ENCODE measurements around the gene SCARF2.

SCARF2 gene

DNA sequence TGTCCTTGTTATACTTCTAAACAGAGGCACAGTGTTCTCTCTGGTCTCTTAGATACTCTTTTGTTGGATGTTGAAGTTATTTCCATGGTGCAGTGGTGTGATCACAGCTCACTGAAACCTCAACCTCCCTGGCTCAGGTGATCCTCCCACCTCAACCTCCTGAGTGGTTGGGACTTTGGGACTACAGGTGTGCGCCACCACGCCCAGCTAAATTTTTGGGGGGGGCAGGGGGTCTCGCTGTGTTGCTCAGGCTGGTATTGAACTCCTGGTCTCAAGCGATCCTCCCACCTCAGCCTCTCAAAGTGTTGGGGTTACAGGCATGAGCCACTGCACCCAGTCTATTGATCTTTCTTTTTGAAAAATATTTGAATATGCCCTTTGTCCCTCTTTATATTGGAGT, 28.7 kb downstream of the SCARF2 start:
- Histone ChIP-seq H3K4me3 (ENCODE audit: low read length) (no peak overlapping the region), H3K36me3 (ENCODE audit: control insufficient read depth, insufficient read depth, low read length) (peaks cover 21% of the 10 kb centered on the region), H3K27me3 (ENCODE audit: control insufficient read depth, insufficient read depth, low read length) (no peaks in the 10 kb centered on the region), H3K4me1 (ENCODE audit: control insufficient read depth, insufficient read depth, low read length) (no peaks in the 10 kb centered on the region), H3K9me3 (ENCODE audit: control insufficient read depth, insufficient read depth, low read length) (no peaks in the 10 kb centered on the region), H3K27ac (ENCODE audit: low read length) (no peak overlapping the region)
- no peak for DNase-seq (ENCODE audit: low read depth, low spot score)
- no CpG with 5 or more reads among the region's 4 CpGs for WGBS (ENCODE audit: insufficient coverage, insufficient read length)

DNA sequence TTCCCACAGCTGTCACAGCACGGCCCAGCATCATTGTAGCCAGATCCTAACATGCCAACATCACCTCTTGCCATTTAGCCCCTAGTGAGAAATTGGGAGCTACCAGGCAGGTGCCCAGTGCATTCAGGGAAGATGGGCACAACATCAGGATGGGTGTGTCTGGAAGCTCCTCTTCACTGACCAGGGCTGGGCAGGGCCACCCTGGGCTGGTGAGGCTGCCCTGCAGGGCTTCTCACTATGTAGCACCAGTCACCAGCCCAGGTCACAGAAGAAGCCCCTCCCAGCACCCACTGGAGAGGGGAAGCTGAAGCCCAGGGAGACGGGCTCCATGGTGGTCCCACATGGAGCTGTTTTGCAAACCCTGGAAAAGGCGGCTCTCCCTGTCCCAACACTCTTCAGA, 29.8 kb downstream of the SCARF2 start:
- H3K36me3 ChIP-seq (ENCODE audit: control insufficient read depth, insufficient read depth, low read length): peaks cover 28% of the 10 kb centered on the region
- WGBS (ENCODE audit: insufficient coverage, insufficient read length): no CpG with 5 or more reads among the region's 3 CpGs
- no peak overlapping the region for H3K27ac ChIP-seq (ENCODE audit: low read length)
- H3K4me3 ChIP-seq (ENCODE audit: low read length): no peak overlapping the region
- DNase-seq (ENCODE audit: low read depth, low spot score): no peak
- no peaks in the 10 kb centered on the region for H3K4me1 ChIP-seq (ENCODE audit: control insufficient read depth, insufficient read depth, low read length)
- H3K27me3 ChIP-seq (ENCODE audit: control insufficient read depth, insufficient read depth, low read length): no peaks in the 10 kb centered on the region
- H3K9me3 ChIP-seq (ENCODE audit: control insufficient read depth, insufficient read depth, low read length): no peaks in the 10 kb centered on the region

DNA sequence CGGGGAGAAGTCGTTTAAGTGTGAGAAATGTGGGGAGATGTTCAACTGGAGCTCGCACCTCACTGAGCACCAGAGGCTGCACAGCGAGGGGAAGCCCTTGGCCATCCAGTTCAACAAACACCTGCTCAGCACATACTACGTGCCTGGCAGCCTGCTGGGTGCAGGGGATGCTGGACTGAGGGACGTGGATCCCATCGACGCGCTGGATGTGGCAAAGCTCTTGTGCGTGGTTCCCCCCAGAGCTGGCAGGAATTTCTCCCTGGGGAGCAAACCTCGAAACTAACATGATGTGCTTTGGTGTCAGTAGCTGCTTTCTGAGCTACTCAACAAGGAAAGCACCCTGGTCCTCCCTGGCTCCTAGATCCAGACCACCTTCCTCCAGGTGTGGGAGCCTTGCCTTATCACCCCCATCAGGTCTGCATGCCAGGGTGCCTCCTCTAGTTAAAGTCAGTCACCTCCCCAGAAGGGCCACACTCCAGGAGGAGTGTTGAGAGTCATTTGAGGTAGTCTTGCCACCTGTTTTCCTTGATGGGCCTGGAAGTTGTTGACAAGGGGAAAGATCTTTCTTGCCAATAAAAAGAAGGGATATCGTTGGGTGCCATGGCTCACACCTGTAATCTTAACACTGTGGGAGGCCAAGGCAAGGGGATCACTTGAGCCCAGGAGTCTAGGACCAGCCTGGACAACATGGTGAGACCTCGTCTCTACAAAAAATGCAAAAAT, 30.8 kb downstream of the SCARF2 start:
- no peaks in the 10 kb centered on the region for H3K9me3 ChIP-seq (ENCODE audit: control insufficient read depth, insufficient read depth, low read length)
- H3K27me3 ChIP-seq (ENCODE audit: control insufficient read depth, insufficient read depth, low read length): no peaks in the 10 kb centered on the region
- H3K4me3 ChIP-seq (ENCODE audit: low read length): no peak overlapping the region
- no peak overlapping the region for H3K27ac ChIP-seq (ENCODE audit: low read length)
- DNase-seq (ENCODE audit: low read depth, low spot score): no peak
- peaks cover 28% of the 10 kb centered on the region for H3K36me3 ChIP-seq (ENCODE audit: control insufficient read depth, insufficient read depth, low read length)
- no CpG with 5 or more reads among the region's 13 CpGs for WGBS (ENCODE audit: insufficient coverage, insufficient read length)
- no peaks in the 10 kb centered on the region for H3K4me1 ChIP-seq (ENCODE audit: control insufficient read depth, insufficient read depth, low read length)

DNA sequence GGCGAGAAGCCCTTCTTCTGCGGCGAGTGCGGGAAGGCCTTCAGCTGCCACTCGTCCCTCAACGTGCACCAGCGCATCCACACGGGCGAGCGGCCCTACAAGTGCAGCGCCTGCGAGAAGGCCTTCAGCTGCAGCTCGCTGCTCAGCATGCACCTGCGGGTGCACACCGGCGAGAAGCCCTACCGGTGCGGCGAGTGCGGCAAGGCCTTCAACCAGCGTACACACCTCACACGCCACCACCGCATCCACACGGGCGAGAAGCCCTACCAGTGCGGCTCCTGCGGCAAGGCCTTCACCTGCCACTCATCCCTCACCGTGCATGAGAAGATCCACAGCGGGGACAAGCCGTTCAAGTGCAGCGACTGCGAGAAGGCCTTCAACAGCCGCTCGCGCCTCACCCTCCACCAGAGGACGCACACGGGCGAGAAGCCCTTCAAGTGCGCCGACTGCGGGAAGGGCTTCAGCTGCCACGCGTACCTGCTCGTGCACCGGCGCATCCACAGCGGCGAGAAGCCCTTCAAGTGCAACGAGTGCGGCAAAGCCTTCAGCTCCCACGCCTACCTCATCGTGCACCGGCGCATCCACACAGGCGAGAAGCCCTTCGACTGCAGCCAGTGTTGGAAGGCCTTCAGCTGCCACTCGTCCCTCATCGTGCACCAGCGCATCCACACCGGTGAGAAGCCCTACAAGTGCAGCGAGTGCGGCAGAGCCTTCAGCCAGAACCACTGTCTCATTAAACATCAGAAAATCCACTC, 31.5 kb downstream of the SCARF2 start:
- no CpG with 5 or more reads among the region's 62 CpGs for WGBS (ENCODE audit: insufficient coverage, insufficient read length)
- Histone ChIP-seq H3K4me1 (ENCODE audit: control insufficient read depth, insufficient read depth, low read length) (no peaks in the 10 kb centered on the region), H3K27me3 (ENCODE audit: control insufficient read depth, insufficient read depth, low read length) (no peaks in the 10 kb centered on the region), H3K4me3 (ENCODE audit: low read length) (no peak overlapping the region), H3K36me3 (ENCODE audit: control insufficient read depth, insufficient read depth, low read length) (peaks cover 34% of the 10 kb centered on the region), H3K9me3 (ENCODE audit: control insufficient read depth, insufficient read depth, low read length) (no peaks in the 10 kb centered on the region), H3K27ac (ENCODE audit: low read length) (no peak overlapping the region)
- no peak for DNase-seq (ENCODE audit: low read depth, low spot score)

DNA sequence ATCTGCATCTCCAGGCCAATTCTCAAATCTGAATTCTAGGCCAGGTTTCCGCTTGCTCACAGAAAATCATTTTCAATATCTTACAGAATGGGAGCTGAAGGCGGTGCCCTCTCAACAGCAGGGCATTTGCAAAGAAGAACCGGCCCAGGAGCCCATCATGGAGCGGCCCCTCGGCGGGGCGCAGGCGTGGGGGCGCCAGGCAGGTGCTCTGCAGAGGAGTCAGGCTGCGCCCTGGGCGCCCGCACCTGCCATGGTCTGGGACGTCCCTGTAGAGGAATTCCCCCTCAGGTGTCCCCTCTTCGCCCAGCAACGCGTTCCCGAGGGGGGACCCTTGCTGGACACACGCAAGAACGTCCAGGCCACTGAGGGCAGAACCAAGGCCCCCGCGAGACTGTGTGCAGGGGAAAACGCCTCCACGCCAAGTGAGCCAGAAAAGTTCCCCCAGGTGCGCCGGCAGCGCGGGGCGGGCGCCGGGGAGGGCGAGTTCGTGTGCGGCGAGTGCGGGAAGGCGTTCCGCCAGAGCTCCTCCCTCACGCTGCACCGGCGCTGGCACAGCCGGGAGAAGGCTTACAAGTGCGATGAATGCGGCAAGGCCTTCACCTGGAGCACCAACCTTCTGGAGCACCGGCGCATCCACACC, 32.2 kb downstream of the SCARF2 start:
- H3K4me1 ChIP-seq (ENCODE audit: control insufficient read depth, insufficient read depth, low read length): no peaks in the 10 kb centered on the region

DNA sequence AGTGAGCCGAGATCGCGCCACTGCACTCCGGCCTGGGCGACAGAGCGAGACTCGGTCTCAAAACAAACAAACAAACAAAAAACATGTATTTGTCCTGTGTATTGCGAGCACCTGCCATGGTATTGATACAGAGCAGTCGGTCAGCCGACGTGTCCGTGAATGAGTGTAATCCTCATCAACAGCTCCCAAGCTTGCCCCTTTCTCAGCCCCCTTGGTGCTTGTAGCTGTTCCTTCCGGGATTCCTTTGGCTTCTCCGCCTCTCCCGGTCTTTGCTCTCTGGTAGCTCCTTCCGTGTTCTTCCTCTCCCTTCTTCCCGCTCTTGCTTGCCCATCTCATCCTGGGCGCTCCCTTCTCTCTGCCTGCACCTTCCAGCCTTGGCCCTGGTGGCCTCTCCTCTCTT, 32.7 kb downstream of the SCARF2 start:
- H3K9me3 ChIP-seq (ENCODE audit: control insufficient read depth, insufficient read depth, low read length): no peaks in the 10 kb centered on the region
- peaks cover 42% of the 10 kb centered on the region for H3K36me3 ChIP-seq (ENCODE audit: control insufficient read depth, insufficient read depth, low read length)
- H3K4me1 ChIP-seq (ENCODE audit: control insufficient read depth, insufficient read depth, low read length): no peaks in the 10 kb centered on the region
- H3K27me3 ChIP-seq (ENCODE audit: control insufficient read depth, insufficient read depth, low read length): no peaks in the 10 kb centered on the region
- no peak overlapping the region for H3K27ac ChIP-seq (ENCODE audit: low read length)
- H3K4me3 ChIP-seq (ENCODE audit: low read length): no peak overlapping the region
- DNase-seq (ENCODE audit: low read depth, low spot score): no peak
- WGBS (ENCODE audit: insufficient coverage, insufficient read length): no CpG with 5 or more reads among the region's 18 CpGs

More for the DNA sequence above, 32.2 kb downstream of the SCARF2 start:
- Histone ChIP-seq H3K27me3 (ENCODE audit: control insufficient read depth, insufficient read depth, low read length) (no peaks in the 10 kb centered on the region), H3K4me3 (ENCODE audit: low read length) (no peak overlapping the region), H3K36me3 (ENCODE audit: control insufficient read depth, insufficient read depth, low read length) (peaks cover 39% of the 10 kb centered on the region), H3K27ac (ENCODE audit: low read length) (no peak overlapping the region), H3K9me3 (ENCODE audit: control insufficient read depth, insufficient read depth, low read length) (no peaks in the 10 kb centered on the region)
- no CpG with 5 or more reads among the region's 45 CpGs for WGBS (ENCODE audit: insufficient coverage, insufficient read length)
- no peak for DNase-seq (ENCODE audit: low read depth, low spot score)

DNA sequence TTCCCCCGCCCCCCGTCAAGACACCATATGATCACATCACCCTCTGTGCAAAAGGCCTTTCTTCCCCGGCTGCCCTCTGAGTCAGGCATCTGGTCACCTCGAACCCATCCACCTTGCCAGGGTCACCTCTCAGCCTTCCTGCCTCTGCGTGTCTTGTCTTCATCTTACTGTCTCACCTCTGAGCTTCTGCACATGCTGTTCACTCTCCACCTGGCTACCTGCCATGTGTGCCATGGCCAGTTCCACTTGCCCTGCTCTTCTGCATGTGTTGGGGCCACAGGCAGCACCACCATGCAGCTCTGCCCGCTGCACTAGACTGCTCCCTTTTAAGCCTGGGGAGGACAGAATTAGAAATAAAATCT, 33.9 kb downstream of the SCARF2 start:
- no peak for DNase-seq (ENCODE audit: low read depth, low spot score)
- no peak overlapping the region for H3K27ac ChIP-seq (ENCODE audit: low read length)
- no peaks in the 10 kb centered on the region for H3K9me3 ChIP-seq (ENCODE audit: control insufficient read depth, insufficient read depth, low read length)
- no CpG with 5 or more reads among the region's 6 CpGs for WGBS (ENCODE audit: insufficient coverage, insufficient read length)
- no peaks in the 10 kb centered on the region for H3K4me1 ChIP-seq (ENCODE audit: control insufficient read depth, insufficient read depth, low read length)
- peaks cover 42% of the 10 kb centered on the region for H3K36me3 ChIP-seq (ENCODE audit: control insufficient read depth, insufficient read depth, low read length)
- H3K4me3 ChIP-seq (ENCODE audit: low read length): no peak overlapping the region
- no peaks in the 10 kb centered on the region for H3K27me3 ChIP-seq (ENCODE audit: control insufficient read depth, insufficient read depth, low read length)

DNA sequence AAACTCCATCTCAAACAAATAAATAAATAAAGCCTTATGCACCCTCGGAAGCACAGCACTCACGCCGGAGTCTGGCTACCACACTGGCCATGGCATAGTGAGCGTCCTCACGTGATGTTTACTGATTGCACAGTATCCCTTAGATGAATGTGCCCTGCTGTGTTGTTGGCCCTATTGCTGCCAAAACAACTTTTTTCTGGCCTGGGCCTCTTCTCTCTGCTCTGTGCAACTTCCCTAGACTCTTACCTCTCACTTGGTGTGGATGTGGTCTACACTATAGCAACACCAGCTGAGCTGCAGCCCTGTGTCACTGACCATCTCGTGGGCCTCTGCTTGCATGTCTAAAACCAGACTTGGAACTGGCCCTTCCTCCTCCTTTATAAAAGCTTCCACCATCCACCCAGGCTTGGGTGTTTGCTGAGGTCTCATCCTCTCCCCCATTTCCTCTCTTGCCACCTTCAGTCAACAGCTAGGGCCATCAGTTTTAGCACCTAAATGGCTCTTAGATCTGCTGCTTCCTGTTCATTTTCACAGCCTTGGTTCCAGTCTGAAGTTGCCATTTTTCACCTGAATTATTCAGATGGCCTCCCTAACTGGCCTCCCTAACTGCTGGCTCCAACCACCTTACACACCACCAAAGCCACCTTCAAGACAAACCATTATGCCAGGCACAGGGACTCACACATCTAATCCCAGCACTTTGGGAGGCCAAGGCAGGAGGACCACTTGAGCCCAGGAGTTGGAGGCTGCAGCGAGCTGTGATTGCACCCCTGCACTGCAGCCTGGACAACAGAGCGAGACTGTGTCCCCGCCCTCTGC, 34.5 kb downstream of the SCARF2 start:
- no peak for DNase-seq (ENCODE audit: low read depth, low spot score)

DNA sequence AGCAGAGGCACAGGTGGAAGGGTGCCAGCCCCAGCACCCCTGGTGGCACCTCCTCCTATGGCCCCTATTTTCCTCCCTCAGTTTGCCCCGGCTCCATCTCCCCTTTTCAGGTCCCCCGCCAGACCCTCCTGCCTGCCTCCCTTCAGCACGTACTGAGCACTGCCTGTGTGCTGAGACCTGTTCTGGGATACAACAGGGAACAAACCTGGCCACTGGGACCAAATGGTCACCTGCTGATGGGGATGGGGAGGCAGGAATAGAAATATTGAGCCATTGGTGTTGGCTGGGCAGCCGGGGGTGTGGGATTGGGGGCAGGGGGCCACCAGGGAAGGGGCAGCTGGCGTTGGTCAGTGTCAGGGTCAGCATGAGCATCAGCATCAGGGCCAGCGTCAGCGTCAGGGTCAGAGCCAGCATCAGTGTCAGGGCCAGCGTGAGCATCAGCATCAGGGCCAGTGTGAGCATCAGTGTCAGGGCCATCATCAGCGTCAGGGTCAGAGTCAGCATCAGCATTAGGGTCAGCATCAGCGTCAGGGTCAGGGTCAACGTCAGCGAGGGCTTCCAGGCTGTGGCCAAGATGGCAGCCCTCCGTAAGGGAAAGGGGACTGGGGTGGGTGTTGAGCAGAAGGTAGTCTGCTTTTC, 36.1 kb downstream of the SCARF2 start:
- no CpG with 5 or more reads among the region's 13 CpGs for WGBS (ENCODE audit: insufficient coverage, insufficient read length)
- H3K27ac ChIP-seq (ENCODE audit: low read length): no peak overlapping the region
- H3K36me3 ChIP-seq (ENCODE audit: control insufficient read depth, insufficient read depth, low read length): peaks cover 37% of the 10 kb centered on the region
- H3K9me3 ChIP-seq (ENCODE audit: control insufficient read depth, insufficient read depth, low read length): no peaks in the 10 kb centered on the region
- no peak for DNase-seq (ENCODE audit: low read depth, low spot score)
- no peaks in the 10 kb centered on the region for H3K4me1 ChIP-seq (ENCODE audit: control insufficient read depth, insufficient read depth, low read length)
- no peak overlapping the region for H3K4me3 ChIP-seq (ENCODE audit: low read length)
- no peaks in the 10 kb centered on the region for H3K27me3 ChIP-seq (ENCODE audit: control insufficient read depth, insufficient read depth, low read length)

More for the DNA sequence above, 34.5 kb downstream of the SCARF2 start:
- peaks cover 42% of the 10 kb centered on the region for H3K36me3 ChIP-seq (ENCODE audit: control insufficient read depth, insufficient read depth, low read length)
- no peak overlapping the region for H3K27ac ChIP-seq (ENCODE audit: low read length)
- no CpG with 5 or more reads among the region's 9 CpGs for WGBS (ENCODE audit: insufficient coverage, insufficient read length)
- no peaks in the 10 kb centered on the region for H3K4me1 ChIP-seq (ENCODE audit: control insufficient read depth, insufficient read depth, low read length)
- H3K4me3 ChIP-seq (ENCODE audit: low read length): no peak overlapping the region
- no peaks in the 10 kb centered on the region for H3K27me3 ChIP-seq (ENCODE audit: control insufficient read depth, insufficient read depth, low read length)
- H3K9me3 ChIP-seq (ENCODE audit: control insufficient read depth, insufficient read depth, low read length): no peaks in the 10 kb centered on the region

All from iPS DF 6.9 (cell line).